GM12878 (cell line): ENCODE measurements around the gene PAOX.

Experiments
- CEBPB ChIP-seq, 2 experiments: fragments of 150-350 bp in 1 of 2; IDR thresholded peaks; 2 replicates each; pipeline ENCODE4 v1.6.1; 2012 to 2014; ENCODE audit warnings: low read depth in 2 of 2, low read length in 2 of 2, borderline replicate concordance in 1 of 2, inconsistent platforms in 1 of 2
- POLR2A ChIP-seq: IDR thresholded peaks from 2 replicates; pipeline ENCODE4 v1.6.1; 2011; ENCODE audit warnings: low read depth, mild to moderate bottlenecking, low read length
- SIN3A ChIP-seq: IDR thresholded peaks from 2 replicates; pipeline ENCODE4 v1.6.1; 2012; ENCODE audit warnings: low read depth, low read length, improper control_type of control experiment
- TCF3 ChIP-seq: IDR thresholded peaks from 2 replicates; pipeline ENCODE4 v1.6.1; 2012; ENCODE audit warnings: low read depth, mild to moderate bottlenecking, low read length, borderline replicate concordance; ENCODE audit not compliant: insufficient read depth
- TF ChIP-seq, protein P1 (sequence below): IDR thresholded peaks from 2 replicates; pipeline ENCODE4 v1.6.1; 2012; ENCODE audit warnings: low read depth, low read length, improper control_type of control experiment

DNA sequence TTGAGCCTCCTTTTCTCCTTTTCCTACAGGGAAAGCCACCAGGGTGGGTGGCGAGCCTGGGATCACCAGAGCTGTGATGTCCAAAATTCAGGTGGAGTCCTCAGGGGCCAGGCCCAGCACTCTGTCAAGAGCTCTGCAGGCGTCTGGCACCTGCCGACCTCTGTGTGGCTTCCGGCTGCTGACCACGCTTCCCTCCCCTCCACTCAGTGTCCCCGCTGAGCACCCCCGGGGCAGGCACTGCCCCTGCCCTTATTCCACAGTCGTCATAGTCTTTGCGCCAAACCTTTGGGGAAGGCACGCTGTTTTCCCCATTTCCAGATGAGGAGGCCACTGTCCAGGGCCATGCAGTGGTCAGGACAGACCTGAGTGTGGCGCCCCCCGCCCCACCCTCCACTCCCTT, 22.4 kb downstream of the PAOX start:
- TF ChIP-seq TCF3: no peak
- no peak for TF ChIP-seq POLR2A
- no peak for TF ChIP-seq SIN3A
- TF ChIP-seq, protein P1, sequence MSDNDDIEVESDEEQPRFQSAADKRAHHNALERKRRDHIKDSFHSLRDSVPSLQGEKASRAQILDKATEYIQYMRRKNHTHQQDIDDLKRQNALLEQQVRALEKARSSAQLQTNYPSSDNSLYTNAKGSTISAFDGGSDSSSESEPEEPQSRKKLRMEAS: no peak
- no peak for TF ChIP-seq CEBPB (IDR thresholded peaks at IDR 0.05; ENCODE audit: borderline replicate concordance in 1 of 2, low read depth in 2 of 2, low read length in 2 of 2)
